ENCODE measurements around the gene LEP. TPM values are rescaled to one million over a fixed set of nuclear protein-coding genes. Genes with fewer than 3 reads are reported as not detected.
A peak's percentile ranks its signal among the peaks of the same experiment; 100 is the strongest.
"Not testable (repeated sequence)": the region's sequence is repeated elsewhere in the genome, so short reads cannot be mapped to it uniquely, and the experiment has no call there.

LEP gene
- total RNA-seq, 2 experiments from 2014 or later, result not detected

- no peak overlapping the region for H2AFZ ChIP-seq (ENCODE audit: low read length)
- no peaks in the 10 kb centered on the region for H3K79me2 ChIP-seq (ENCODE audit: insufficient read depth, low read depth, low read length)
These were observed 6.5 kb upstream of the LEP start for GRCh38 chr7:128234476-128235026.

DNA sequence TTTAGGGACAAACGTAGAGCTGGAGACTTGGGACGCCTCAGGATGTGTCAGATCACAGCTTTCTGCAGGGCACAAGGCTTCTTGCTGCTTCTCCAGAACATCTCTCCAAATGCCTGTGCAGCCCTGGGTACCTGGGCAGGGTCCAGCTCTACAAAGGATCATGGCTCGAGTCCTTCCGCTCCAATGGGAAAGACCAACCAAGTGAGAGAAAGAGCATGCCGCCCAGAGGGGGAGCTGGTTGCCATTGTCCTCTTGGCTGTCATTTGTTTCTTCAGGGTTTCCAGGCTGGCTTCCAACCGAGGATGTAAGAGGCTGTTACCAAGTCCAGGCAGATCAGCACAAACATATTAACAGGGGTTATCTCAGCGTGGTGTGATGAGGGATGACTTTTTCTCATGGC, 5.6 kb upstream of the LEP start:
- intact Hi-C loops (cut with micrococcal nuclease; ENCODE audit: unreplicated experiment), result no loop called here
- Histone ChIP-seq H3K4me2 (ENCODE audit: low read length) (no peak overlapping the region), H3K9me3 (ENCODE audit: low read length) (peaks cover 15% of the 10 kb centered on the region), H3K27ac (ENCODE audit: low read depth, low read length, poor library complexity, severe bottlenecking) (no peak overlapping the region), H3K36me3 (ENCODE audit: insufficient read depth, low read length) (no peaks in the 10 kb centered on the region), H3K9me2 (ENCODE audit: insufficient read depth, low read length) (no peaks in the 10 kb centered on the region), H2AFZ (ENCODE audit: low read length) (no peak overlapping the region), H4K20me1 (ENCODE audit: insufficient read depth, low read length) (no peaks in the 10 kb centered on the region), H3K4me3 (ENCODE audit: low read depth, low read length, poor library complexity, severe bottlenecking) (no peak overlapping the region), H3K4me1 (ENCODE audit: insufficient read depth, low read length, poor library complexity, severe bottlenecking) (peaks cover 8% of the 10 kb centered on the region), H3K79me2 (ENCODE audit: insufficient read depth, low read depth, low read length) (no peaks in the 10 kb centered on the region)
- no TSS peak for BruUV-seq (replicated peaks)
- POLR2A ChIA-PET, result no interaction called here
- CTCF ChIA-PET (ENCODE audit: unreplicated experiment), result no interaction called here
- DNase-seq (ENCODE audit: low spot score), result no peak
- no peak for TF ChIP-seq CTCF (conservative IDR thresholded peaks at IDR 0.05; ENCODE audit: low read length)
- no peak for TF ChIP-seq EZH2phosphoT487 (IDR thresholded peaks at IDR 0.05; ENCODE audit: borderline replicate concordance, low read depth, low read length)

More at GRCh38 chr7:128234476-128235026, 6.5 kb upstream of the LEP start:
- Histone ChIP-seq H3K4me3 (ENCODE audit: low read depth, low read length, poor library complexity, severe bottlenecking) (no peak overlapping the region), H3K4me2 (ENCODE audit: low read length) (no peak overlapping the region), H3K27ac (ENCODE audit: low read depth, low read length, poor library complexity, severe bottlenecking) (no peak overlapping the region), H3K9me3 (ENCODE audit: low read length) (peaks cover 15% of the 10 kb centered on the region), H3K9me2 (ENCODE audit: insufficient read depth, low read length) (no peaks in the 10 kb centered on the region), H4K20me1 (ENCODE audit: insufficient read depth, low read length) (no peaks in the 10 kb centered on the region), H3K36me3 (ENCODE audit: insufficient read depth, low read length) (no peaks in the 10 kb centered on the region), H3K4me1 (ENCODE audit: insufficient read depth, low read length, poor library complexity, severe bottlenecking) (peaks cover 8% of the 10 kb centered on the region)
- intact Hi-C loops (cut with micrococcal nuclease; ENCODE audit: unreplicated experiment), result no loop called here
- BruUV-seq (replicated peaks), result no TSS peak
- ChIA-PET CTCF (ENCODE audit: unreplicated experiment) (no interaction called here), POLR2A (no interaction called here)
- DNase-seq (ENCODE audit: low spot score), result no peak
- no peak for TF ChIP-seq EZH2phosphoT487 (IDR thresholded peaks at IDR 0.05; ENCODE audit: borderline replicate concordance, low read depth, low read length)
- TF ChIP-seq CTCF (conservative IDR thresholded peaks at IDR 0.05; ENCODE audit: low read length), result no peak

DNA sequence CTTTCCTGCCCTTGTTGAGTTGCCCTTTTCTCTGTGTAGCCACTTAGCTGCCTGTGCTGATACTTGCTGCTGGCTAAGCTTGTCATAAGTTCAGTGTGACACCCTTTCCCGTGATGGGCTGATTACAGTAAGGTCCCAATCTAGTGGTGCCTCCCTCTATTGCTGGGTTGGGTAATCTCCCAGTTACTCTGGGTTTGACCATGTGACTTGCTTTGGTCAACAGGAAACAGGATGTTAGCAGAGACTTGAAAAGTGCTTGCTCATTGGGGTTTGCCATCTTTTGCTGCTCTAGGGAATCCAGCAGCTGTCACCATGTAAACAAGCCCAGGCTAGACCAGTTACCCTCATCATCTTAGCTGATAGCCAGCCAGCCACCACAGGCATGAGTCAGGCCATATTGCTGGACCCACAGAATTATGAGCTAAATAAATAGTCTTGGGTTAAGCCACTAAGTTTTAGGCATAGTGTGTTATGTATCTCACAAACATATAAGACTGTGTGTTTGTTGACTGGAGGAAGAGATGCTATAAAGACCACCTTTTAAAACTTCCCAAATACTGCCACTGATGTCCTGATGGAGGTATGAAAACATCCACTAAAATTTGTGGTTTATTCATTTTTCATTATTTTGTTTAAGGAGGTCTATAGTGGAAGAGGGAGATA, 4.0 kb upstream of the LEP start:
- no peak overlapping the region for H3K27ac ChIP-seq (ENCODE audit: low read depth, low read length, poor library complexity, severe bottlenecking)
- TF ChIP-seq CTCF (conservative IDR thresholded peaks at IDR 0.05; ENCODE audit: low read length) (no peak), EZH2phosphoT487 (IDR thresholded peaks at IDR 0.05; ENCODE audit: borderline replicate concordance, low read depth, low read length) (no peak)
- H3K4me1 ChIP-seq (ENCODE audit: insufficient read depth, low read length, poor library complexity, severe bottlenecking), result peaks cover 8% of the 10 kb centered on the region
- intact Hi-C loops (cut with micrococcal nuclease; ENCODE audit: unreplicated experiment), result no loop called here
- no peak overlapping the region for H3K4me3 ChIP-seq (ENCODE audit: low read depth, low read length, poor library complexity, severe bottlenecking)
- peaks cover 15% of the 10 kb centered on the region for H3K9me3 ChIP-seq (ENCODE audit: low read length)
- no TSS peak for BruUV-seq (replicated peaks)
- peak overlapping the region; percentile 15; the same call in 1 of the 2 replicates for H3K4me2 ChIP-seq (ENCODE audit: low read length)
- POLR2A ChIA-PET, result interaction anchor here (0.8 kb wide), 1 partner anchor 16 kb away, joined by 3 read pairs; no protein-coding TSS in a partner anchor
- H3K36me3 ChIP-seq (ENCODE audit: insufficient read depth, low read length), result no peaks in the 10 kb centered on the region
- CTCF ChIA-PET (ENCODE audit: unreplicated experiment), result no interaction called here
- H3K9me2 ChIP-seq (ENCODE audit: insufficient read depth, low read length), result no peaks in the 10 kb centered on the region
- no peaks in the 10 kb centered on the region for H4K20me1 ChIP-seq (ENCODE audit: insufficient read depth, low read length)
- peak; percentile 59 for DNase-seq (ENCODE audit: low spot score)
- H3K79me2 ChIP-seq (ENCODE audit: insufficient read depth, low read depth, low read length), result no peaks in the 10 kb centered on the region
- H2AFZ ChIP-seq (ENCODE audit: low read length), result peak overlapping the region; percentile 71

GRCh38 chr7:128239146-128239545, 1.9 kb upstream of the LEP start:
- H3K4me2 ChIP-seq (ENCODE audit: low read length); H3K79me2 ChIP-seq (ENCODE audit: insufficient read depth, low read depth, low read length); H3K4me1 ChIP-seq (ENCODE audit: insufficient read depth, low read length, poor library complexity, severe bottlenecking); H3K4me3 ChIP-seq (ENCODE audit: low read depth, low read length, poor library complexity, severe bottlenecking); H3K9me2 ChIP-seq (ENCODE audit: insufficient read depth, low read length); H3K36me3 ChIP-seq (ENCODE audit: insufficient read depth, low read length); BruUV-seq (replicated peaks); intact Hi-C loops (cut with micrococcal nuclease; ENCODE audit: unreplicated experiment); H3K27ac ChIP-seq (ENCODE audit: low read depth, low read length, poor library complexity, severe bottlenecking); POLR2A ChIA-PET; CTCF ChIA-PET (ENCODE audit: unreplicated experiment); H2AFZ ChIP-seq (ENCODE audit: low read length); H4K20me1 ChIP-seq (ENCODE audit: insufficient read depth, low read length): not testable (repeated sequence)
- peak; percentile 8 for DNase-seq (ENCODE audit: low spot score)
- peaks cover 15% of the 10 kb centered on the region for H3K9me3 ChIP-seq (ENCODE audit: low read length)

Data from OCI-LY7 (cell line).